ENCODE measurements around the gene MORN4. TPM values are rescaled to one million over a fixed set of nuclear protein-coding genes. Genes with fewer than 3 reads are reported as not detected.

The MORN4 gene
- total and polyA plus RNA-seq, 9 of the 15 experiments (the other 6 are each of a cell fraction or from before 2014, with no cell fraction given): 8.3 to 23.9 (median 11.7) TPM

- no peak for TF ChIP-seq ZBTB5 (IDR thresholded peaks at IDR 0.05)
- no peak for TF ChIP-seq GTF2A2 (tag; IDR thresholded peaks at IDR 0.05)
- no peak for TF ChIP-seq ELF4 (CRISPR knock-in tag; IDR thresholded peaks at IDR 0.05)
- TF ChIP-seq JUNB (CRISPR knock-in tag; conservative IDR thresholded peaks at IDR 0.05): no peak
- TF ChIP-seq POLR2H (tag; IDR thresholded peaks at IDR 0.05; ENCODE audit: low read depth): no peak
- TF ChIP-seq RBM17 (IDR thresholded peaks at IDR 0.05; ENCODE audit: borderline replicate concordance, low read depth, low read length): no peak
- TF ChIP-seq XRCC3 (IDR thresholded peaks at IDR 0.05): no peak
- TF ChIP-seq USF1 (CRISPR knock-in tag; IDR thresholded peaks at IDR 0.05): peak; percentile 63
- no peak for TF ChIP-seq TGIF2 (CRISPR knock-in tag; IDR thresholded peaks at IDR 0.05)
- TF ChIP-seq TAF7 (tag; IDR thresholded peaks at IDR 0.05): no peak
- TF ChIP-seq RAD51 (IDR thresholded peaks at IDR 0.05; ENCODE audit: borderline replicate concordance, low read depth): peak; percentile 50
- no peak for TF ChIP-seq MXD1 (CRISPR knock-in tag; IDR thresholded peaks at IDR 0.05; ENCODE audit: borderline replicate concordance, poor library complexity, severe bottlenecking)
- TF ChIP-seq TEAD4 (IDR thresholded peaks at IDR 0.05; ENCODE audit: low read length): no peak
- TF ChIP-seq TEAD4 (CRISPR knock-in tag; IDR thresholded peaks at IDR 0.05; ENCODE audit: borderline replicate concordance): no peak
- no peak for TF ChIP-seq RBM34 (IDR thresholded peaks at IDR 0.05; ENCODE audit: borderline replicate concordance, insufficient read depth, low read length)
- no peak for TF ChIP-seq RCOR1 (IDR thresholded peaks at IDR 0.05; ENCODE audit: borderline replicate concordance in 1 of 2, low read depth in 2 of 2, low read length in 2 of 2)
- TF ChIP-seq MBD1 (CRISPR knock-in tag; IDR thresholded peaks at IDR 0.05): no peak
- TF ChIP-seq POLR2A (conservative IDR thresholded peaks at IDR 0.05): no peak
- no peak for TF ChIP-seq STAT5A (IDR thresholded peaks at IDR 0.05; ENCODE audit: borderline replicate concordance, low read length)
- peak; percentile 69 for TF ChIP-seq USF2 (CRISPR knock-in tag; IDR thresholded peaks at IDR 0.05)
These were observed 48.4 kb downstream of the MORN4 start (continued) for GRCh38 chr10:97584798-97585438.
